HuH-7 (cell line): Measurements from ENCODE around the gene ATP5F1E.
"Not testable (repeated sequence)": the region's sequence is repeated elsewhere in the genome, so short reads cannot be mapped to it uniquely, and the experiment has no call there.

Source experiments
- DNase-seq: peaks from one replicate; pipeline ENCODE4 v3.0.0; 2011; ENCODE audit warnings: low spot score

Gene ATP5F1E

GRCh38 chr20:59042796-59043631 is 10.9 kb upstream of the ATP5F1E start:
- DNase-seq, result peak; percentile 90

GRCh38 chr20:59042151-59042795 is 10.1 kb upstream of the ATP5F1E start, which contains the start of gene PRELID3B:
Gene PRELID3B (minus strand): TSS chr20:59042786. CDS start chr20:59042730, 56 bp downstream.
- peak; percentile 34 for DNase-seq

GRCh38 chr20:59041487-59041886 is 9.4 kb upstream of the ATP5F1E start:
- not testable (repeated sequence) for DNase-seq

GRCh38 chr20:59040667-59041066 is 8.5 kb upstream of the ATP5F1E start:
- DNase-seq, result no peak

- DNase-seq, result no peak
Observed at GRCh38 chr20:59039233-59039632, 7.1 kb upstream of the ATP5F1E start.

- DNase-seq, result no peak
Observed at GRCh38 chr20:59037386-59037785, 5.3 kb upstream of the ATP5F1E start.

- DNase-seq, result no peak
Observed at GRCh38 chr20:59035381-59035780, 3.2 kb upstream of the ATP5F1E start.

- DNase-seq, result no peak
Observed at GRCh38 chr20:59033616-59034165, 1.6 kb upstream of the ATP5F1E start.

GRCh38 chr20:59033093-59033492 is 958 bp upstream of the ATP5F1E start:
- no peak for DNase-seq

- DNase-seq, result peak; percentile 61
Observed at GRCh38 chr20:59032713-59033059, 551 bp upstream of the ATP5F1E start.

GRCh38 chr20:59031564-59032022 is 542 bp downstream of the ATP5F1E start:
- DNase-seq, result no peak

- DNase-seq, result no peak
Observed at GRCh38 chr20:59030911-59031563, 1.1 kb downstream of the ATP5F1E start.

- DNase-seq, result no peak
Observed at GRCh38 chr20:59028812-59029211, 3.3 kb downstream of the ATP5F1E start.

- no peak for DNase-seq
Observed at GRCh38 chr20:59027741-59028320, 4.3 kb downstream of the ATP5F1E start.

- DNase-seq, result no peak
Observed at GRCh38 chr20:59026904-59027740, 5.0 kb downstream of the ATP5F1E start.

- no peak for DNase-seq
Observed at GRCh38 chr20:59025511-59025910, 6.6 kb downstream of the ATP5F1E start.

- no peak for DNase-seq
Observed at GRCh38 chr20:59025086-59025485, 7.0 kb downstream of the ATP5F1E start.

- no peak for DNase-seq
Observed at GRCh38 chr20:59024111-59024530, 8.0 kb downstream of the ATP5F1E start.

- DNase-seq, result no peak
Observed at GRCh38 chr20:59023616-59024015, 8.5 kb downstream of the ATP5F1E start.

- DNase-seq, result no peak
Observed at GRCh38 chr20:59022754-59023153, 9.4 kb downstream of the ATP5F1E start.

- no peak for DNase-seq
Observed at GRCh38 chr20:59020938-59021551, 11.1 kb downstream of the ATP5F1E start.
